GM21367 (cell line): Measurements from ENCODE around the gene ACTN4.
"Not testable (repeated sequence)": the region's sequence is repeated elsewhere in the genome, so short reads cannot be mapped to it uniquely, and the experiment has no call there.

ENCODE experiments used
- ATAC-seq: cut with Tn5 transposase; IDR thresholded peaks from one replicate; pipeline ENCODE4 v1.9.1; 2021; ENCODE audit not compliant: unreplicated experiment

The ACTN4 gene

DNA sequence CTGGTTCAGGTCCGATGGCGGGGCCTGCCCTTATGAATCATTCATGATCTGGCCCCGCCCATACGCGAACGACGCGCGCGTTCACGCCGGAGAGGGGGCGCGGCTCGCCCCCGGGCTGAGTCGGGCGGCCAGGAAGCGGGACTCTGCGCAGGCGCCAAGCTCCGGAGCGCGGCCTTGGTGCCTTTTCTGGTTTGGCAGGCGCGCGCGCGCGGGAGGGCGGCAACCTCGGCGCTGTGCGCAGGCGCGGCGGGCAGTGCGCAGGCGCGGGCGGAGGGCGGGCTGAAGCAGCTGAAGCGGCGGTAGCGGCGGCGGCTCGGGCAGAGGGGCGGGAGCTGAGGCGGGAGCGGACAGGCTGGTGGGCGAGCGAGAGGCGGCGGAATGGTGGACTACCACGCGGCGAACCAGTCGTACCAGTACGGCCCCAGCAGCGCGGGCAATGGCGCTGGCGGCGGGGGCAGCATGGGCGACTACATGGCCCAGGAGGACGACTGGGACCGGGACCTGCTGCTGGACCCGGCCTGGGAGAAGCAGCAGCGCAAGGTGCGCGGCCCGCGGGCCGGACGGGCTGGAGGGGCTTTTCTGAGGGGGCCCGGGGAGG lies at the start of gene ACTN4:
Gene ACTN4, plus strand, starts transcription at position 282 of the 598 bp plus-strand sequence. Its CDS starts 97 bp downstream, at position 379.
- peak; percentile 75 for ATAC-seq

DNA sequence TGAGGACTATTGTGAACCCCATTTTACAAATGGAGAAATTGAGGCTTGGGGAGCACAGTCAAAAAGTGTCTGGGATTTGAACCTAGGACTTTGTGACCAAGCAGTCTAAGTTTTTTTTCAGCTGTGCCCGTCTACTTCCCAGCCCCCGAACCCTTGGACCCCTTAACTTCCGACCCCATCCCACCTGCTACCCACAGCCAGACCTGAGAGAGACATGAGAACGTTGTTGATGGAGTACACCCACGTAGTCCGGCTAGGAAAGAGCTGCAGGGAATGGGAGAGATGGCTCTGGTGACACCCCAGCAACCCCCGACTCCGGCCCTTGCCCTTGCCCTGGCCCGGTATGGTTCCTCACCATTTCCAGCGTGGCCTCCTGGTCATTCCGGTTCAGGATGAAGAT lies 47.7 kb upstream of the ACTN4 start:
- no peak for ATAC-seq

DNA sequence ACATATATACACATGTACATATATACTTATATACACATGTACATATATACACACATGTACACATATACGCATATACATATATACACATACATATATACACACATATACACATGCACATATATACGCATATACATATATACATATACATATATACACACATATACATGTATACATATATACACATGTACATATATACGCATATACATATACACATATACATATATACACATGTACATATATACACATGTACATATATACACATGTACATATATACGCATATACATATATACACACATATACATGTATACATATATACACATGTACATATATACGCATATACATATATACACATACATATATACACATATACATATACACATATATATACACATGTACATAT lies 44.6 kb upstream of the ACTN4 start:
- ATAC-seq: not testable (repeated sequence)

DNA sequence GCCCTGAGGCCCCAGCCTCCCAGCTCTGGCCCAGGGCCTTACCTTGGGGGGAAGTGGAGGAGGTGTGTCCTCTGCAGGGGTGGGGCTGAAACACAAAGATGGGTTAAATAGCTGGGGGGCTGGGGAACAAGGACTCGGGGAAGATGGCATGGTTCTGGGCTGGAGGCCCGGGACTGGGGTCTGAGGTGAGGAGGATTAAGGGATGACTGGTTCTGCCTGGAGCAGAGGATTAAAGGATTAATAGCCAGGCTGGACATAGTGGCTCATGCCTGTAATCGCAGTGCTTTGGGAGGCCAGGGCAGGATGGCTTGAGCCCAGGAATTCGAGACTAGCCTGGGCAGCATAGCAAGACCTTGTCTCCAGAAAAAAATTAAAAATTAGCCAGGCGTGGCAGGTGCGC lies 41.3 kb upstream of the ACTN4 start:
- no peak for ATAC-seq

DNA sequence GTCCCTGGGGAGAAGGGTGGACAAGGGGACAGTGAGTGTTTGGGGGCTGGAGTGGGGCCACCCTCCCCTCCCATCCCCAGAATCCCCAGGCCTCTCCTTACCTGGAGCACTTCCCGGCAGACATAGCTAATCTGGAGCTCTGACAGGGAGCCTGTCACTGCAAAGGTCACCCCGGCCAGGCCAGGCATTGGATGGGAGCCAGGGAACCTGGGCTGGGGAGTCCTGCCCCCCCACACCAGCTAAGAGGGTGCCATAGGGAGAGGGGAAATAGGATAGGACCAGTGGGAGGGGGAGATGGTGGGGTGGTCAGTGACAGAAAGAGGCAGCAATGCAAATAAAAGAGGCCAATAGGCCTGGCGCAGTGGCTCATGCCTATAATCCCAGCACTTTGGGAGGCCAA lies 33.2 kb upstream of the ACTN4 start:
- no peak for ATAC-seq

DNA sequence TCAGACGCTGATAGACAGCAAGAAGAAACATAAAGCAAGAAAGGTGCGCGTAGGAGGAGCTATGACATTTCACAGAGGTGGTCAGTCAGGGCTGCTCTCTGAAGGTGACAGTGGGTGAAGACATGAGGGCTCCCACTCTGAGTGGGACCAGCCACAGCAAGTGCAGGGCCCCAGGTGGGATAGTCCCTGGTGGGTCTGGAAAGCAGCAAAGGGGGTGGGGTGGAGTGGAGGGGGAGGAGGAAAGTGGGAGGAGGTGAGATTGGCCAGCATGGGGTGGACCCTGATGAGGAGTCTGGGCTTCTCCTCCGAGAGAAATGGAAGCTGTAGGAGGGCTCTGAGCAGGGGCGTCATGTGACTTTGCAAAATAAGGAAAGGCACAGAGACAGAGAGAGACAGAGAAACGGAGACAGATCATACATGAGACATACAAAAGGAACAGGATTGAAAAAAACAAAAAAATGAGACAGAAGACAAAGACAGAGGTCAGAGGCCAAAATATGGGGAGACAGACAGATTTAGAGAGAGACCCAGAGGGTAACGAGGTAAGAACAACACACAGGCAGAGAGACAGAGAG lies 32.4 kb upstream of the ACTN4 start:
- ATAC-seq: no peak

DNA sequence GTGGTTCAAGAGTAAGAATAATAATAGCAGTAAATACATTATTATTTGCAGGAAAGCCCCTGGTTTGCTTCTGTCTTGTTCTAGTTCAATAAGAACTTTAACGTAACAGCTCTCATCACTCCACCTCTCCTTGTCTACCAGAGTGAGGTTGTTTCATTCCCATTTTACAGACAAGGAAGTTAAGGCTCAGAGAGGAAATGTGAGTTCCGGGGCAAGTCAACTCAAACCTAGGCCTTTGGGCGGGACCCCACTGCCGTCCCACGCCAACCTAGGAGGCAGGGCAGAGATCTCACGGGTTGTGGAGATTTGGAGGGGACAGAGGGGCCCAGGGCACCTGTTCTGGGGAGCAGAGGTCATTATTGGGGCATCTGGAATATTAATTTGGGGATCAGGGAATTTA lies 31.2 kb upstream of the ACTN4 start:
- no peak for ATAC-seq

DNA sequence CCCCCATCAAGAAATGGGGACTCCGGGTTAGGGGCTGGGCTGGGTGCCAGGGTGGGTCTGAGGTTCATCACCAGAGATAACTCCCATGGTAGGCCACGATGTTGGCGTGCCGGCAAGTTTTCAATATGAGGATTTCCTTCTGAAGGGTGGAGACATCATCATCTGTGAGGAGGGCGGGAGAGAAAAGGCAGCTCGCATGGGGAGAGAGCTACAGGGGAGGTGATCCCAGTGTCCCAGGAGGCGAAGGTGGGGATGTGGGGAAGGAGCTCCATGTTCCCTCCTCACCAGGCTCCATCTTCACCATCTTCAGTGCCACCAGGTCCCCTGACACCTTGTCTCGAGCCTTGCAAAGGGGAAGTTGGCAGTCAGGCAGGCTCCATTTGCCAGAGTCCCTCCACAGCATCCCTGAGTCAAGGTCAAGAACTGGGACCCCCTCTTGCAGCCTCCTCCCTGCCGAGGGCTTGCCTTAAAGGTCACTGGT lies 30.1 kb upstream of the ACTN4 start:
- ATAC-seq: no peak

GRCh38 chr19:38617764-38618589 lies 29.5 kb upstream of the ACTN4 start, which contains the start of gene MAP4K1:
MAP4K1 (minus strand) TSS chr19:38617953; CDS start chr19:38617895, 58 bp downstream.
- peak; percentile 40 for ATAC-seq

GRCh38 chr19:38618590-38619360 lies 28.7 kb upstream of the ACTN4 start, which contains the start of gene EIF3K:
EIF3K (plus strand) TSS chr19:38619188; CDS start chr19:38619269, 81 bp downstream.
- peak; percentile 57 for ATAC-seq

DNA sequence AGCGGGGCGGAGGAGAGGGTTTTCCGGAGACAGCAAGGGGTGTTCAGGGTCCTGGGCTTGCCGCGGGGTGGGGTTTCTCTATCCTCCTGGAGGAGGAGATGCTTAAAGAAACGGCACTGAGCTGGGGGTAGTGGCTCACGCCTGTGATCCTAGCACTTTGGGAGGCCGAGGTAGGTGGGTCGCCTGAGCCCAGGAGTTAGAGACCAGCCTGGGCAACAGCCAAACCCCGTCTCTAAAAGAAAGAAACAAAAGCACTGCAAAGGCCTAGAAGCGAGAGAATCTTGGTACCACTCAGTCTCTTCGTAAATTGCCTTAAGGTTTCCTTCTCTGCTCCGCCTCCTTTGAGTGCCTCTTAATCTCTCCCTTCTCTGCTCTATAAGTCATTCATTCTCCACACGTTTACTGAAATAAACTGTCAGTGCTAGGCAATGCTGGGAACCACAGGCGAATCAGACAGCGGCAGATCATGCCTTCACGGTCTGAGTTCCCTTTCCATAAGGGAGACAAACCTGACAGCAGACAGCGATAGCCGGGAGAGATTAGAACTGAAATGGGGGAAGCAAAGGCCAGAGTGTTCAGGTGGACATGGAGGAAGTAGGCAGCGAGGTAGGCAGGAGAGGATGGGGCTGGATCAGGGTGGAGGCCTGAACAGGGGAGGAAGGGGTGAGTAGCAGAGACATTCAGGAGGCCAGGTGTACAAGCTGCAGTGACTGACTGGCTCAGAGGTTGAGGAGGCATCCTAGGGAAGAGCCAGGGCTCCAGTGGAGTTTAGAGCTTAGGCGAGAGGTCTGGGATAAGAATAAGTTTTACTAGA lies 27.9 kb upstream of the ACTN4 start:
- ATAC-seq: no peak

DNA sequence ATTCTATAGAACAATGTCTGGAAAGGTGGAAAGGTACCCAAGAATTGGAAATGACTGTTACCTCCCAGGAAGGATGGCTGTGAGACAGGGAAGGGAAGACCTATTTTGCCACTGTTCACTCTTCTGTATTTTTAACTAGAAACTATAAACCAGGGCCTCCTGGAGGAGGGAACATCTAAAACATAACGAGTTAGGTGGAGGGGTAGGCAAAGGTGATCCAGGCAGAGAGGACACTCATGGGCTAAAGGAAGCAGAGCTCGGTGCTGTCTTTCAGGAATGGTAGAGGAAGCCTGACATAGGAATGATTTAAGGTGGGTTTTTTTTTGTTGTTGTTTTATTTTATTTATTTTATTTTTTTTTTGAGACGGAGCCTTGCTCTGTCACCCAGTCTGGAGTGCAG lies 22.6 kb upstream of the ACTN4 start:
- no peak for ATAC-seq

DNA sequence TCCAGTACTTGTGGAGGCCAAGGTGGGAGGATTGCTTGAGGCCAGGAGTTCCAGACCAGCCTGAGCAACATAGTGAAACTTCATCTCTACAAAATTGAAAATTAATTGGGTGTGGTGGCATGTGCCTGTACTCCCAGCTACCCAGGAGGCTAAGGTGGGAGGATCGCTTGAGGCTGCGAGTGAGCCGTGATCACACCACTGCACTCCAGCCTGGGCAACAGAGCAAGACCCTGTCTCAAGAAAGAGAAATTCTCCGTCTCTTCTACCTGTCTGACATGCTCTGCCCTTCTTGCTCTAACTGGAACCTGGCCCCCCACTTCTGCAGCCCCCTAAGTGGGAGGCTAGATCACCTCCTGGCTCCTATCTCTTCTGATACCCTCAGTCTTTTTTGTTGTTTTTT lies 21.0 kb upstream of the ACTN4 start:
- no peak for ATAC-seq

DNA sequence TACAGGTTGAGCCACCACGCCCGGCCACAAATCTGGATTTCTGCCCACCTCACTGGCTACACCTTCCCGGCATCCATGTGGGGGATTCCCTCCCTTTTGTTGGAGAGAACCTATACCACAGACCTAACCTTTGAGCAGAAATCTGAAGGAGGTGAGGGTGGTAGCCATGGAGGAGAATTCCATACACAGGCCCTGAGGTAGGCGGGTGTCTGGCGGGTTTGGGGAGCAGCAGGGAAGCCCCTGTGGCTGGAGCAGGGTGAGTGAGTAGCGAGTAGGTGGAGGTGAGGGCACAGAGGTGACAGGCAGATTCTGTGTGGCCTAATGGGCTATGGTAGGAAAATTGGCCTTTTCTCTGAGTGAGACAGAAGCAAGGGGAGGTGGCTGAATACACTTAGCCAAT lies 17.9 kb upstream of the ACTN4 start:
- no peak for ATAC-seq

- not testable (repeated sequence) for ATAC-seq
Observed at GRCh38 chr19:38631301-38631700, 16.1 kb upstream of the ACTN4 start.

- not testable (repeated sequence) for ATAC-seq
Observed at GRCh38 chr19:38631811-38632475, 15.5 kb upstream of the ACTN4 start.

DNA sequence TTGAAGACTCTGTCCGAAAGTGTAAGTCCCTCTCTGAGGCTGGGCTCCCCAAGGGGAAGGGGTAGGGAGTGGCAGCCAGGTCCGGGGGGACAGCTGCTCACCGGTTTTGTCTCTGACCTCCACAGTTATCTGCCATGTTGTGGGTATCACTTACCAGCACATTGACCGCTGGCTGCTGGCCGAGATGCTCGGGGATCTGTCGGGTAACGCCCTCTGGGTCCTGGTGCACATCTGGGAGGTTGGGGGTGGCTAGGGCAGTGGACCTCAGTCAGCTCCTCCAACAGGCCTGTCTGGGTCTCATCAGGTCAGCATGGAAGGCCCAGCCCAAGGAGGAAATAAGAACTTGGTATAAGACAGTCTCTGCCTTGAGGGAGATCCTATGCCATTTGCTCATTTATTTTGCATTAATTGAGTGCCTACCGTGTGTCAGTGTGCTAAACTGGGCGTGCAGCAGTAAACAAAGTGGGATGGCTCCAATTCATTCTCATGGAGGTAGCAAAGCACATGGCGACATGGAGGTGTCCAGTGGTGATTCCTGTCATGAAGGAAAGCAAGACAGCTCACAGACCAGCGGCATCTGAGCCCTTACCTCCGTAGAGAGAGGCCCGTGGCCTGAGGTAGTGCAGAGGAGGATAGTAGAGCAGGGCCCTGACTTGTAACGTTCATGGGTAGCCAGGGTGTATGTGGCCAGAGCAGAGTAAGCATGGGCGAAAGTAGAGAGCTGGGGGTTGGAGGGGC lies 14.8 kb upstream of the ACTN4 start:
- no peak for ATAC-seq

DNA sequence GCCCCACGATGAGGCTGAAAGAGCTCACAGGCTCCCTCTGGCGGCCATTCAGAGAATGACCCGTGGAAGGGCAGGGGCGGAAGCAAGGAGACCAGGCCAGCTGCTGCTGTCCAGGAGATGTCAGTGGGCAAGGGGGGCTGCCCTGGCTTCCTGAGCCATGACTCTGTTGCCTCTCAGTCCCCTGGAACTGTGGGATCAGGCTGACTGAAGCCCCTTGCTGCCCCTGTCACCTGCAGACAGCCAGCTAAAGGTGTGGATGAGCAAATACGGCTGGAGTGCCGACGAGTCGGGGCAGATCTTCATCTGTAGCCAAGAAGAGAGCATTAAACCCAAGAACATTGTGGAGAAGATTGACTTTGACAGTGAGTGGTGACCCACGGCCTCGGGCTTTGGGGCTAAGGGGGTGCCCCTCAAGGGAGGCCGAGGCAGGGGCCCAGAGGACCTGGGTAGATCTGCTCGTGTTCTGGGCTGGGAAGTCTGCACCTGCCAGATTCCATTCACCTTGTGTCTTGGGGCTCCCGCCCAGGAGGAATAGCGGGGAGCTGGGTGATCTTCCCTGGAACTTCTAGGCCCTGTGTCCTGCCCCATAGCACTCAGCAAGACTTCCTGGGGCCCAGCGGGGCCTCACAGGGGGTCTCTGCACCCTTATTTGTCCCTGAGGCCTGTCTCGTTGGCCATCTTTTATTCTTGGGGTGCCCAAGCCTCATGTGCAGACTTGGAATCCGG lies 12.5 kb upstream of the ACTN4 start:
- ATAC-seq: no peak
